GM19372 (cell line): ENCODE data around the gene PCYOX1L.
A peak's percentile ranks its signal among the peaks of the same experiment; 100 is the strongest.

Experiments
- ATAC-seq: cut with Tn5 transposase; IDR thresholded peaks from one replicate; pipeline ENCODE4 v1.9.1; 2021; ENCODE audit warnings: mild to moderate bottlenecking, low read depth, moderate library complexity; ENCODE audit not compliant: unreplicated experiment

Gene PCYOX1L

DNA sequence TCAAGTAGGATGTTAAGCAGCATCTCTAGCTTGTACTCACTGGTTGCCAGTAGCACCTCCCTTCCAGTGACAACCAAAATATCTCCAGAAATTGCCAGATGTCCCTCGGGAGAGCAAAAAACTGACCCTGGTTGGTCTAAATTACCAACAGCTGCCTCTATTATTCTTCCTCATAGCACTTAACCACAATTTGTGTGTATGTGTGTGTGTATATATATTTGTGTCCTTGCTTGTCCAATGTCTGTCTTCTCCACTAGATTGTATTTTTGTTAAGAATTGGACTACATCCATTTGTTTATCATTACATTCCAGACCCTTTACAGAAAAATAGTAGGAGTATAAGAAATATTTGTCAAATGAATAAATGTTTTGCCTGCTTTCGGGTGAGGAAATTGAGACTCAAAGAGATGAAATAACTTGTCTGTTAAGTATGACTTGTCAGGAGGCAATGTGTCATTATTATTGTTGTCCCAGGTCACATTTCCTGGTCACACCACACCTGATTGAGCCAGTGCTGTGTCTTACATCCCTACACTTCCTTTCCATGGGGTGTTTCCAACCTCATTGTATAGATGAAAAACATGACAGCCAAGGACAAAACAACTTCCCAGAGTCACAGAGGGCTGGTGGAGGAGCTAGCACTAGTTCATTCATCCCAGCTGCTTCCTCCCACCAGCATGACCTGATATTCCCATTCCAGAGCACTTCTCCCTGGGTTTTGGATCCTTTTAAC, 24.0 kb upstream of the PCYOX1L start:
- ATAC-seq = no peak

- ATAC-seq = no peak
These were observed 20.1 kb upstream of the PCYOX1L start for GRCh38 chr5:149337736-149338135.

GRCh38 chr5:149338364-149338763, 19.5 kb upstream of the PCYOX1L start:
- ATAC-seq = no peak

DNA sequence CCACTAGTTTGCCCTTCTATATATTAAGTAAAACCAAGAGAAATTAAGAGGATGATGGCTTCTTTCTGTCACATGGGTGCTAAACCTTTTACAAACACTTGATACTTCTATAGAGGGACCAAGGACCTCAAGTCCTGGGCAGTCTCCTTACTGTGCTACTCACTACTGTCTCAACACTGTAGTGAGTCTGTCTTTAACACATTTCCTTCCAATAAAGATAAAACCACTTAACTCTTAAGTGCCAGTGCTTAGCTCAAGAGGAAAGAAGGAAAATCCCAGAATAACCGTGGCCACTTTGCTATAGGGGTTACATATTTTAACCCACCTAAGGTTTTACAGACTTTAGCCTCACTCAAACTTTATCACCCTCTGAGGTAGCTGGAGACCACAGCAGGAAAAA, 16.9 kb upstream of the PCYOX1L start:
- no peak for ATAC-seq

DNA sequence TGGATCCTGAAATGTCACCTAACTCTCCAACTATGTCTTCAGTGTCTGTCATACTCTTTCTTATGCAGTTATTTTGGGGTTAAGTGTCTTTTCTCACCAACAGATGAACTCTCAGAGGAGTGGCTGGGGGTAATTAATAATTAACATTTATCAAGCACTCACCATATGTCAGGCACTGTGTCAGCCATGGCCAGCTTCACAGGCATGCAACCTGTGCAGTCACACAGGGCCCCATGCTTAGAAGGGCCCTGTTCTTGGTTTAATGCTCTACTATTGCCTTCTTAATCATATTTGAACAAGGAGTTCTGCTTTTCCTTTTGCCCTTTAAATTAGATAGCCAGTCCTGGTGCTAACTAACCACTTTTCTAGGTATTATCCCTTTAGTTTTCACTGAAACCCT, 16.0 kb upstream of the PCYOX1L start:
- ATAC-seq = no peak

- no peak for ATAC-seq
These were observed 13.7 kb upstream of the PCYOX1L start for GRCh38 chr5:149344151-149344550.

- peak; percentile 95 for ATAC-seq
These were observed 12.5 kb upstream of the PCYOX1L start, which contains the start of gene GRPEL2 for GRCh38 chr5:149345147-149345891. Gene GRPEL2 (plus strand): TSS chr5:149345499. CDS start chr5:149345540, 41 bp downstream.

DNA sequence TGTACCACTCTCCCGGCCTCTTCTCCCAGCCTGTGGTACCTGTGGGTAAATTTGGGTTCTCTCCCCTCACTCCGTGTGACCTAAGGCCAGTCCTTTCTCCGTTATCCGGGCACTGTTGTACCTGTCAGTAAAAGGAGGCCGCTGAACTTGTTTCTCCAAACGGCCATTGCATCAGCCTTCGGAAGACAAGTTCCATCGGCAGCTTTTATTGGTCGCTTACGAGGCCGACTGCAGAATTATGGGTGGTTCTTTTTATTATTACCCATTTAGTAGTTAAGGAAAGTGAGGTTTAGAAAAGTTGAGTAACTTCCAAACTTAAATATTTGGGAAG, 12.0 kb upstream of the PCYOX1L start:
- peak; percentile 2 for ATAC-seq

DNA sequence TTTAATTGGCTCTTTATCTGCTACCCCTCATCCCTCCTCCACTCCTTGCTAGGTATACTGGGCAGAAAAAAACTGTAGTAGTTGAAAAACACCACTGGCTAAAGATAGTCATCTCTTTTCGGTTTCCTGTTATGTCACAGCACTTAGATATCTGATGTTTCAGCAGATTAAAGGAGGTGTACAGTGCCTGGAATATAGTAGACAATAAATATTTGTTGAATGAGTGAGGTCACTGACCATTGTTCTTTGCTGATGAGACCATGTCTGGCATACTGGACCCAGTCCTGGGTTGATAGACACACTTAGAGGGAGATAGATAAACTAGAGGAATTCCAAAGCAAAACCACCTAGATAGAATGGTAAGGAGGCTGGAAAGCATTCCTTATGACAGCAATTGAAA, 9.3 kb upstream of the PCYOX1L start:
- ATAC-seq = no peak

GRCh38 chr5:149349382-149349781, 8.5 kb upstream of the PCYOX1L start:
- no peak for ATAC-seq

GRCh38 chr5:149352169-149352568, 5.7 kb upstream of the PCYOX1L start:
- ATAC-seq = no peak

DNA sequence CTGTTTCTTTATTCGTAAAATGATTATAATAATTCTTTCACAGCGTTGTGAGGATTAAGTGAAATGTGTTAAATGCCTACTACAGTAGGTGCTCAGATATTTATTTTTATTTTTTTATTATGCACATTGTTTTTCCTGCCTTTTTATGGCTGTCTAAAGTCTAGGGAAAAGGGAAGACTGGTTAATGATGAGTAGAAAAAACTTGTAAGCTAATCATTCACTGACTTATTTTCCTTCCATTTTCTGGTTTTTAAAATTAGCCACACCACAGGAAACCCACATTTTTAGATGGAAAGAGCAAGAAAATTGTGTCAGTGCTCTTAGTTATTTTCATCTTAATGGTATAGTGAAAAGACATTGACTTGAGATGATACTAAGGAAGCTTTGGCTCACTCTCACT, 3.9 kb upstream of the PCYOX1L start:
- no peak for ATAC-seq

GRCh38 chr5:149355688-149356087, 2.2 kb upstream of the PCYOX1L start:
- no peak for ATAC-seq

- ATAC-seq = no peak
These were observed 1.5 kb upstream of the PCYOX1L start for GRCh38 chr5:149356391-149356790.

DNA sequence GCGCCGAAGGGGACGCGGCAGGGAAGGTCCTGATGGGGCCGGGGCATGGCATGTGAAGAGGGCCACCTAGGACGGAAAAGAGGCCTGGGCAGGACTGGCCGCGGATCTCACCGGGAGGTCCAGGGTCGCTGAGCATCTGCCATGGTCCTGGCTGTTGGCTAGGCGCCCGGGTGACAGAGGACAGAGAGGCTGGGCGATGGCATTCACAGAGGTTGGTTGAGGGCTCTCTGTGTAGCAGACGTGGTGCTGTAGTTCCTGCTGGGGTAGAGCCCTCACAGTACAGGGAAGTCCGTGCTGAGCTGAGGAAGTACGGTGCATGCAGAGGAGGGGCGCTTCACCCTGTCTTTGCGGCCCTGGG, 427 bp downstream of the PCYOX1L start:
- peak; percentile 12 for ATAC-seq

DNA sequence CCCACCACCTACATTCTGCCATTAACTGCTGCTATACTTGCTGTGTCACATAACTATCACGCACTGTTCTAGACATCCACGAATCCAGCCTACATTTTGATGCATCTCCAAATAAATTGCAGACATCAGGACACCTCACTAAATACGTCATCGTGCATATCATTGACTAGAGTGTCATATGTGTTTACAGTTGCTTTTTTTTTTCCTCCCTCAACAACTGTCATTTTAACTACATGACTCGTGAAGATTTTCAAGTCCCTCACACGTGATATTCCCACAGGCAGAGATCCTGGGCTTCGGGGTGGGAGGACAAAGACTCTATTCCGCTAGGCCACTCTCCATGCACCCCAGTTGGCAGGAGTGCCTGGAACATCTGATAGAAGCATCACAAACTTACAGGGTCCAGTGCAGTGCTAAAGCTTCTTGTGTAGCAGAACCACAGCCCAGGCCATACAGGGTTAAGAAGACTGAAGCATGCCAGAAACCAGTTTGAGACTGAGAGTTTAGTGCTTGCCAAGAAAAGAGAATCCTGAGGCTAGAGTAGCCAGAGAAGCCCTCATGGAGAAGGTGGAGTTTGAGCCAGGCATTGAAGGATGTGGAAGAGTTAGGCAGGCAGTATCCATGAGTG, 1.1 kb downstream of the PCYOX1L start:
- ATAC-seq = no peak

GRCh38 chr5:149360272-149360671, 2.4 kb downstream of the PCYOX1L start:
- no peak for ATAC-seq

DNA sequence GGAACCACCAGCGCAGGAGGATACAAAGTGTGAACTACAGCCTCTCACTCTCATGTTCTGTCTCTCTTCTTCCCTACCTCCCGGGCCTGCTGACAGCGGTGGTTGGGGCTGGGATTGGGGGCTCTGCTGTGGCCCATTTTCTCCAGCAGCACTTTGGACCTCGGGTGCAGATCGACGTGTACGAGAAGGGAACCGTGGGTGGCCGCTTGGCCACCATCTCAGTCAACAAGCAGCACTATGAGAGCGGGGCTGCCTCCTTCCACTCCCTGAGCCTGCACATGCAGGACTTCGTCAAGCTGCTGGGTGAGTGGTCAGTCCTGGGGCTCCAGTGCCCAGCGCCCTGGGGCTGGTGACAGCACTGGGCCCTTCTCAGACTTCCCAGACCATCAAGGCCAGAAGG, 4.7 kb downstream of the PCYOX1L start:
- ATAC-seq = no peak

GRCh38 chr5:149363358-149363757, 5.5 kb downstream of the PCYOX1L start:
- ATAC-seq = no peak

DNA sequence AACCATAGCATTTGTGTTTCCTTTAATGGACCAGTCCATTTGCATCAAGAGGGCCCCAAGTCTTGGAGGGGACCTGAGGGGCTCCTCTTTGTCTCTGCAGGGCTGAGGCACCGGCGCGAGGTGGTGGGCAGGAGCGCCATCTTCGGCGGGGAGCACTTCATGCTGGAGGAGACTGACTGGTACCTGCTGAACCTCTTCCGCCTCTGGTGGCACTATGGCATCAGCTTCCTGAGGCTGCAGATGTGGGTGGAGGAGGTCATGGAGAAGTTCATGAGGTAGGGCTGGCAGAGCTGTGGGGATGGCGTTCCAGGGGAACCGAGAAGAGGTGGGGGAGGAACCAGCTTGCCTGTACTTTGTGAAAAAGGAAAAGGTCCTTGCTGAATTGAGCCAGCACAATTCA, 6.1 kb downstream of the PCYOX1L start:
- no peak for ATAC-seq

GRCh38 chr5:149364719-149365118, 6.9 kb downstream of the PCYOX1L start:
- ATAC-seq = no peak

- ATAC-seq = no peak
These were observed 7.6 kb downstream of the PCYOX1L start for GRCh38 chr5:149365418-149365817.
